Large intestine (tissue), 3 donors: ENCODE measurements around the gene LMOD1. TPM values are rescaled to one million over a fixed set of nuclear protein-coding genes. Genes with fewer than 3 reads are reported as not detected.

Source experiments
- DNase-seq, 2 donors: peaks; one replicate each; pipeline versions ENCODE4 v3.0.0 to v3.0.0-alpha.2; 2013
- H3K27ac ChIP-seq: one replicate; pipeline ENCODE4 v1.5.1; 2013; ENCODE audit warnings: low read length
- H3K27me3 ChIP-seq: 2 replicates; pipeline ENCODE4 v1.6.1; 2013; ENCODE audit warnings: low read length; ENCODE audit not compliant: control insufficient read depth, insufficient read depth
- H3K36me3 ChIP-seq: 2 replicates; pipeline ENCODE4 v1.6.1; 2013; ENCODE audit warnings: low read length; ENCODE audit not compliant: control insufficient read depth, insufficient read depth
- H3K4me1 ChIP-seq: one replicate; pipeline ENCODE4 v1.6.1; 2013; ENCODE audit warnings: low read length; ENCODE audit not compliant: control insufficient read depth, insufficient read depth
- H3K4me3 ChIP-seq: one replicate; pipeline ENCODE4 v1.5.1; 2013; ENCODE audit warnings: low read length
- H3K9me3 ChIP-seq: one replicate; pipeline ENCODE4 v1.6.1; 2013; ENCODE audit warnings: mild to moderate bottlenecking, low read depth, low read length, moderate library complexity; ENCODE audit not compliant: control insufficient read depth
- WGBS: methylation state at CpG from one replicate; pipeline ENCODE4 v1.1.5; 2013; ENCODE audit warnings: low lambda C conversion rate; ENCODE audit not compliant: insufficient coverage; 5-methylcytosine and 5-hydroxymethylcytosine counted together
- polyA plus RNA-seq: library from polyadenylated mRNA; unstranded; fragments of 120-200 nt; gene quantifications from one replicate; pipeline ENCODE4 v1.2.1, GENCODE V29; 2013

LMOD1 gene
- polyA plus RNA-seq, 1 donor: 17.3 TPM

DNA sequence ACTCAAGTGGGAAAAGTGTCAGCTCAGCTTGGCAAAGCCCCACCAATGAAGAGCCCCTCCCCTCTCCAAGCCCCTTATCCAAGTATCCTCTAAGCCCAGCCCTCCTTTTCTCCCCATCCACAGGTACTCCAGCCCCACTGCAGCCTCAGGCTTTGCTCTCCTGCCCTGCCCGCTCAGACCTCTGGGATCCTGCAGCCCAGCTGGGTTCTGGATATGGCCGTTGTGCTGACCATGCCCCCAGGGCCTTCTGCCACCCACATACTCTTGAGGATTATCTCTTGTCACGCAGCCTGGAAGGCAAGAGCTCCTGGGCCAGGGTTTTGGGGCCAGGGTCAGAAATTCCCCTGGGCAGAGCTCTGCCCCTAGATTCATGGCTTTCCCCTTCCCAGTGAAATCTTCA is 52.9 kb downstream of the LMOD1 start:
- H3K9me3 ChIP-seq: peaks cover 3% of the 10 kb centered on the region
- H3K4me3 ChIP-seq: no peak overlapping the region
- no peak overlapping the region for H3K27ac ChIP-seq
- DNase-seq: no peak
- no CpG with 5 or more reads among the region's 3 CpGs for WGBS
- H3K36me3 ChIP-seq: no peaks in the 10 kb centered on the region
- H3K27me3 ChIP-seq: peaks cover 24% of the 10 kb centered on the region
- H3K4me1 ChIP-seq: peaks cover 6% of the 10 kb centered on the region

- Histone ChIP-seq H3K27ac (no peak overlapping the region), H3K36me3 (no peaks in the 10 kb centered on the region), H3K4me3 (no peak overlapping the region), H3K27me3 (peaks cover 37% of the 10 kb centered on the region), H3K9me3 (peaks cover 3% of the 10 kb centered on the region), H3K4me1 (peaks cover 6% of the 10 kb centered on the region)
- no peak for DNase-seq
- WGBS: no CpG with 5 or more reads among the region's 6 CpGs
Measured at GRCh38 chr1:201892211-201892610, 54.1 kb downstream of the LMOD1 start.

GRCh38 chr1:201891451-201892045 is 54.8 kb downstream of the LMOD1 start:
- H3K4me1 ChIP-seq: peaks cover 6% of the 10 kb centered on the region

GRCh38 chr1:201890806-201891450 is 55.4 kb downstream of the LMOD1 start:
- DNase-seq: no peak
- Histone ChIP-seq H3K4me1 (peaks cover 6% of the 10 kb centered on the region), H3K9me3 (peaks cover 3% of the 10 kb centered on the region), H3K4me3 (no peak overlapping the region), H3K27ac (no peak overlapping the region), H3K36me3 (no peaks in the 10 kb centered on the region), H3K27me3 (peaks cover 48% of the 10 kb centered on the region)
- WGBS: no CpG with 5 or more reads among the region's 3 CpGs

More at GRCh38 chr1:201891451-201892045, 54.8 kb downstream of the LMOD1 start:
- H3K27ac ChIP-seq: no peak overlapping the region
- no peak for DNase-seq
- peaks cover 43% of the 10 kb centered on the region for H3K27me3 ChIP-seq
- no peak overlapping the region for H3K4me3 ChIP-seq
- no peaks in the 10 kb centered on the region for H3K36me3 ChIP-seq
- WGBS: no CpG with 5 or more reads among the region's 5 CpGs
- H3K9me3 ChIP-seq: peaks cover 3% of the 10 kb centered on the region

DNA sequence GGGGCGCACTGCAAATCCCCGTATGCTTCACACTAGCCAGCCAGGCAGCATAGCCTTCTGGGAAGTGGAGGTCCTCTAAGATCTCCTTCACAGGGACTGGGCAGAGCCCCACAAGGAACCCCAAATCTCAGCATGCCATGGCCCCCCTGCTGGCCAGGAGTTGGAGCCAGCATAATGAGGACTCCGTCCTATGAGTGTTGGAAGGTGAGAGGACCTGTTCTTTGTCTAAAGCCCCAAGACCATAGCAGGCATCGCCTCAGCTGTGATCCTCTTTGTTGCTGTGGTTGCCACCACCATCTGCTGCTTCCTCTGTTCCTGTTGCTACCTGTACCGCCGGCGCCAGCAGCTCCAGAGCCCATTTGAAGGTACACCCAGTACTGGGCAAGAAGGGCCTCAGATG is 56.1 kb downstream of the LMOD1 start:
- no peak overlapping the region for H3K4me3 ChIP-seq
- no peak overlapping the region for H3K27ac ChIP-seq

DNA sequence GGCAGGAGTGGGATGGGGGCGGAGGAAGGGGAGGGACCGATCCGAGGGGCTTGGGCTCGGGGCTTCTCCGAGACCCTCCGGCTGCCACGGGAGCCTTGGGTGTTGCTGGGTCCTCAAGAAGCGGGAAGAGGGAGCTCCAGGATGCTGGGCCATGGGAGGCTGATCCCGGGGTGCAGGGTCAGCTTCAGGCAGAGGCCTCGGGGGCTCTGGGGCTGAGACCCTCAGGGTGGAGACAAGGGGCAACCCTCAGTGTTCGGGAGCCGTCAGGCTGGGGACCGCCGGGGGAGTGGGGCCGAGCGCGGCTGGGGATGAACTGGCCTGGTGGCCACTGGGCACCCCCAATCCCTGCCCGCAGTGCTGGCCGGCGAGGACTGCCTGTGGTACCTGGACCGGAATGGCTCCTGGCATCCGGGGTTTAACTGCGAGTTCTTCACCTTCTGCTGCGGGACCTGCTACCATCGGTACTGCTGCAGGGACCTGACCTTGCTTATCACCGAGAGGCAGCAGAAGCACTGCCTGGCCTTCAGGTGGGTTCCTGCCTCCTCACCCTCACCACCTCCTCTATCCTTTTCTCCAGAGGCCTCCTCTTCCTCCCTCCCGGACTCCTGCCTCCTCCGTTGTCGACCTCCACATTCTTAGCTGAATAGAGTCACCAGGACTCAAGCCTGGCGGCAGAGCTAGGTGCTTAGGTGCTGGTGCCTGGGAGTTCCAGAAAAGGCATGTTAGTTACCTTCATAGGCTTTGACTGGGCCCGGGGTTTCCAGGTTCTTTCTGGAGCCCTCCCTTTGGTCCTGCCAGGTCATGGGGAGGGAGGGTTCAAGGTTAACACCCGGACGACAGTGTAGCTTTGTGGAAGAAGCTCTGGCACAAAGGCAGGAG is 57.0 kb downstream of the LMOD1 start:
- peaks cover 6% of the 10 kb centered on the region for H3K4me1 ChIP-seq
- H3K36me3 ChIP-seq: no peaks in the 10 kb centered on the region
- no peak overlapping the region for H3K27ac ChIP-seq
- no peak for DNase-seq
- peak overlapping the region; percentile 40 for H3K4me3 ChIP-seq
- no CpG with 5 or more reads among the region's 33 CpGs for WGBS
- H3K9me3 ChIP-seq: peaks cover 3% of the 10 kb centered on the region
- H3K27me3 ChIP-seq: peaks cover 60% of the 10 kb centered on the region

More for the DNA sequence above, 56.1 kb downstream of the LMOD1 start:
- WGBS: no CpG with 5 or more reads among the region's 7 CpGs
- Histone ChIP-seq H3K36me3 (no peaks in the 10 kb centered on the region), H3K9me3 (peaks cover 3% of the 10 kb centered on the region), H3K4me1 (peaks cover 6% of the 10 kb centered on the region), H3K27me3 (peaks cover 53% of the 10 kb centered on the region)
- no peak for DNase-seq

DNA sequence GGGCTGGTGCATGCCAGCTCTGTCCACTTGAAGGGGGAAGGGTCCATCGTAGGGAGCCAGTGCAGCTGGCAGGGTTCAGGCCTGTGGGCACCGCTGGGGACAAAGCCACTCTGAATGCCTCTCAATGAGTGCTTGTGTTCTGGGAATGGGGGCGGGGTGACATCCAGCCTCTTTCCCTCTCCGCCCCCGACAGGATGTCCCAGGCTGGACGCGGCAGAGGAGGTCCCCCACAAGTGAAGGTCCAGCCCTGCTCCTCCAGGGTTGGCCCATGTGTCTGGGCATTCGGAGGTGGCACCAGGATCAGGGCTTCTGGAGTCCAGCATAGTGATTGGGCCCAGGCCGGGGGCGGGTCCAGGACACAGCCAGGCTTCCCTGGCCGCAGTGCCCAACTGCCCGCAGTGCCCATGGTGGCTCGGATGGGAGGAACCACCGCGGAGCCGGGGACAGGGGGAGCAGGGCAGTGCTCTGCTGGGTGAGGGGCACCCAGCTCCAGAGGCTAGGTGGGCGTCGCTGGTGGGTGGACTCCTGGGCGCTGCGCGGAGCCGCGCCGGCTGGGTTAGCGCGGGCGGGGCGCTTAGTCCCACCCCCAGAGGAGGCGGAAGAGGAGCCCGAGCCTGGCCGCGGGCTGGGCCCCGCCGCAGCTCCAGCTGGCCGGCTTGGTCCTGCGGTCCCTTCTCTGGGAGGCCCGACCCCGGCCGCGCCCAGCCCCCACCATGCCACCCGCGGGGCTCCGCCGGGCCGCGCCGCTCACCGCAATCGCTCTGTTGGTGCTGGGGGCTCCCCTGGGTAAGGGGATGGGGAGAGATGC is 57.9 kb downstream of the LMOD1 start, which contains the start of gene SHISA4:
Gene SHISA4 (plus strand): TSS at position 617 of the 808 bp plus-strand sequence. CDS start 97 bp downstream, at position 714.
- Histone ChIP-seq H3K27me3 (peaks cover 62% of the 10 kb centered on the region), H3K27ac (no peak within 1 kb of the TSS), H3K4me1 (peaks cover 6% of the 10 kb centered on the region), H3K36me3 (no peaks in the 10 kb centered on the region), H3K9me3 (peaks cover 3% of the 10 kb centered on the region), H3K4me3 (peak within 1 kb of the TSS; percentile 40)
- DNase-seq: peak; percentile 33 to 44
- WGBS: no CpG with 5 or more reads among the region's 49 CpGs

DNA sequence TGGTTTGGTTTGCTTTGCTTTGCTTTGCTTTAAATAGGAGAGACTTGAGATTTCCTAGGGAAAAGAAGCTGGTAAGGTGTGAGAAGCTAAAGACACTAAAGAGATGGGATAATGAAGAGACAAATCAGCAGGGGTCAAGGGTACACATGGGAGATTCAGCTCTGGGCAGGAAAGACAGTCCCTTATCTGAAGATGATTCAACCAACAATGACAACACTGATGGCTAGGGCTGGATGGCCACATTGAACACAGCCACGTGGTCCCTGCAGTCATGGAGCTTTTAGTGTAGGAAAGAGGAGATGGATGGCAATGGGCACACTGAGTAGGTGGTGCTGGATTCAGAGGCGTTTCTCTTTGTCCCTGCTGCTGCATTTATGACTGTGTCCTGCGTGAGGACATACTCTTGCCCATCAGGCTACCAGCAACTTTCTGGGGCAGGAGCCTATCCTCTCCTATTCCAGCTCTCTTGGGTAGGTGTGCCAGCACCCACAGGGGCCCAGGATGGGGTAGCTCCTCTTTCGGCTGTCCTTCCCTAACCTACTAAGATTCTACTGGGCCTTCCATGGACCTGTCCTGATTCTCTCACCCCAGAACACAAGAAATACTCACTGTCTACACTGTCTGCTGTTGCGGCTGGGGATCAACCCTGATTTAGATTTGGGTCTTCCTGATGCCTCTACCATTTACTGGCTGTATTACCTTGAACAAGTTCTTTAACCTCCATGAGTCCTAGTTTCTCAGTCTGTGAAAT is 59.1 kb downstream of the LMOD1 start:
- Histone ChIP-seq H3K36me3 (no peaks in the 10 kb centered on the region), H3K4me1 (peaks cover 6% of the 10 kb centered on the region), H3K4me3 (no peak overlapping the region), H3K27ac (no peak overlapping the region), H3K27me3 (peaks cover 65% of the 10 kb centered on the region), H3K9me3 (peaks cover 3% of the 10 kb centered on the region)
- no peak for DNase-seq
- no CpG with 5 or more reads among the region's 5 CpGs for WGBS

DNA sequence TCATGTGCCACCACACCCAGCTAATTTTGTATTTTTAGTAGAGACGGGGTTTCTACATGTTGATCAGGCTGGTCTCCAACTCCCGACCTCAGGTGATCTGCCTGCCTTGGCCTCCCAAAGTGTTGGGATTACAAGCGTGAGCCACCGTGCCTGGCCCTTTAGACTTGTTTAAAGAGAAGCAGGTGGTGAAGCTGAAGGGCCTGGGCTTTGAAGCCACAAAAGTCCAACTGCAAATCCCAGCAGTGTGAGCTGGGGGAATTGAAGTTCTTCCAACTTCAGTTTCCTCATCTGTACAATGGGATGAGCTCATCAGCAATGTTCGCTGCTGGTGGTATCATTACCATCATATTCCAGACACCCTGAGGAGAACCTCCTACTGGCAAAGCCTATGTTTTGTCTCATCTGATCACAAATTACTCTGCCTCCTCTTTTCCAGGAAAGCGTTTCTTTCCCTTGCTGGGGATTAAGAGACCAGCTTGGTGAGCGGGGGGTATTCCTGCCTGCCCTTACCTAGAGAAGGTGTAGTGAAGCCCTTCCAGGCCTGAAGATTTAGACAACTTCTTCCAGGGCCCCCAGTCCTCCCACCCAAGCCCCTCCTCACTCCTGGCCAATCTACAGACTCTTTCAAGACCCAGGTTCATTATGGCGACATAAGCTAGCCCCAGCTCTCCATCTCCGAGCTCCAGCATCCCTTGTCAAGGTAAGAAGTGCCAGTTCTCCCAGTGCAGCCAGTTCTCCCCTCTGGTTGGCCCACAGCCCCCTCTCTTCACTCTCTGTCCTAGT is 60.1 kb downstream of the LMOD1 start:
- DNase-seq: no peak
- Histone ChIP-seq H3K4me3 (no peak overlapping the region), H3K36me3 (no peaks in the 10 kb centered on the region), H3K4me1 (peaks cover 6% of the 10 kb centered on the region), H3K9me3 (peaks cover 3% of the 10 kb centered on the region), H3K27ac (no peak overlapping the region), H3K27me3 (peaks cover 65% of the 10 kb centered on the region)
- WGBS: no CpG with 5 or more reads among the region's 9 CpGs
